ENCODE data around the gene ARFGEF3. TPM values are rescaled to one million over a fixed set of nuclear protein-coding genes. Genes with fewer than 3 reads are reported as not detected.

ARFGEF3 gene
- polyA plus RNA-seq, 1 of the 3 experiments (the other 2 are of a cell fraction) = not detected

GRCh38 chr6:138296786-138297185, 135.0 kb downstream of the ARFGEF3 start (continued):
- TF ChIP-seq FOSL2 (IDR thresholded peaks at IDR 0.05; ENCODE audit: borderline replicate concordance, low read depth) (no peak), FOXM1 (IDR thresholded peaks at IDR 0.05; ENCODE audit: low read depth) (no peak), FOXJ3 (CRISPR knock-in tag; IDR thresholded peaks at IDR 0.05) (no peak), ELF1 (IDR thresholded peaks at IDR 0.05) (no peak), USF1 (IDR thresholded peaks at IDR 0.05; ENCODE audit: borderline replicate concordance, low read depth) (no peak), MEF2A (IDR thresholded peaks at IDR 0.05; ENCODE audit: borderline replicate concordance, low read depth) (no peak), RAD21 (IDR thresholded peaks at IDR 0.05; ENCODE audit: low read length) (no peak), RFX5 (IDR thresholded peaks at IDR 0.05; ENCODE audit: low read length) (no peak), CTCF (IDR thresholded peaks at IDR 0.05) (no peak)

GRCh38 chr6:138297761-138298298, 136.1 kb downstream of the ARFGEF3 start:
- WGBS (ENCODE audit: low lambda C conversion rate) = 0% methylated on average over 1 of the region's 1 CpG
- H3F3A ChIP-seq (replicated peaks; ENCODE audit: insufficient read depth) = no peaks in the 10 kb centered on the region
- no peak overlapping the region for H3K9ac ChIP-seq
- H3K27me3 ChIP-seq (ENCODE audit: insufficient read depth) = 0 out of 2 replicates have a peak, but pooled peaks cover 4% of the 10 kb centered on the region
- no peaks in the 10 kb centered on the region for H4K20me1 ChIP-seq (ENCODE audit: insufficient read depth)
- DNase-seq = no peak
- no peaks in the 10 kb centered on the region for H3K79me2 ChIP-seq (ENCODE audit: insufficient read depth)
- POLR2A ChIA-PET = no interaction called here
- H3K27ac ChIP-seq (ENCODE audit: low read depth in 2 of 2, low read length in 1 of 2) = no peak overlapping the region
- no peak overlapping the region for H3K4me3 ChIP-seq (ENCODE audit: low read depth in 2 of 2, low read length in 1 of 2)
- no peak overlapping the region for H2AFZ ChIP-seq (ENCODE audit: low read depth)
- CTCF ChIA-PET = no interaction called here
- H3K9me2 ChIP-seq = no peaks in the 10 kb centered on the region
- H3K4me1 ChIP-seq (ENCODE audit: control insufficient read depth in 1 of 2, insufficient read depth in 2 of 2, low read depth in 1 of 2, low read length in 1 of 2) = no peaks in the 10 kb centered on the region
- H3K4me2 ChIP-seq = no peak overlapping the region
- no peaks in the 10 kb centered on the region for H3K9me3 ChIP-seq
- no peaks in the 10 kb centered on the region for H3K36me3 ChIP-seq (replicated peaks in 1 of 2; ENCODE audit: control insufficient read depth in 1 of 2, insufficient read depth in 2 of 2, low read length in 1 of 2)
- TF ChIP-seq RXRA (IDR thresholded peaks at IDR 0.05; ENCODE audit: borderline replicate concordance, low read depth) (no peak), ELF1 (IDR thresholded peaks at IDR 0.05) (no peak), REST (IDR thresholded peaks at IDR 0.05; ENCODE audit: low read depth, low read length) (no peak), IRF3 (IDR thresholded peaks at IDR 0.05; ENCODE audit: low read depth, low read length) (no peak), TEAD4 (IDR thresholded peaks at IDR 0.05; ENCODE audit: borderline replicate concordance, insufficient read depth) (no peak), SIN3A (IDR thresholded peaks at IDR 0.05; ENCODE audit: borderline replicate concordance, low read depth, low read length) (no peak), RAD21 (IDR thresholded peaks at IDR 0.05; ENCODE audit: low read length) (no peak), EP300 (IDR thresholded peaks at IDR 0.05; ENCODE audit: borderline replicate concordance in 1 of 2, low read depth in 1 of 2, low read length in 1 of 2) (no peak), FOSL2 (IDR thresholded peaks at IDR 0.05; ENCODE audit: borderline replicate concordance, low read depth) (no peak), GABPA (IDR thresholded peaks at IDR 0.05; ENCODE audit: low read depth) (no peak), USF1 (IDR thresholded peaks at IDR 0.05; ENCODE audit: borderline replicate concordance, low read depth) (no peak), TAF1 (IDR thresholded peaks at IDR 0.05; ENCODE audit: borderline replicate concordance, low read depth, low read length) (no peak), SMC3 (IDR thresholded peaks at IDR 0.05; ENCODE audit: low read depth, low read length) (no peak), NFIC (IDR thresholded peaks at IDR 0.05; ENCODE audit: borderline replicate concordance) (no peak), MXI1 (IDR thresholded peaks at IDR 0.05; ENCODE audit: low read depth, low read length) (no peak), GATA2 (CRISPR knock-in tag; IDR thresholded peaks at IDR 0.05) (no peak), USF2 (IDR thresholded peaks at IDR 0.05; ENCODE audit: borderline replicate concordance, low read depth, low read length) (no peak)
